NCI-H69 (cell line): ENCODE measurements around the gene THEM5.

Source experiments
- DNase-seq: peaks from one replicate; lab custom pipeline; 2025; lab: John Stamatoyannopoulos, UW

THEM5 gene

GRCh38 chr1:151800830-151801229, 52.7 kb downstream of the THEM5 start:
- DNase-seq, result no peak

DNA sequence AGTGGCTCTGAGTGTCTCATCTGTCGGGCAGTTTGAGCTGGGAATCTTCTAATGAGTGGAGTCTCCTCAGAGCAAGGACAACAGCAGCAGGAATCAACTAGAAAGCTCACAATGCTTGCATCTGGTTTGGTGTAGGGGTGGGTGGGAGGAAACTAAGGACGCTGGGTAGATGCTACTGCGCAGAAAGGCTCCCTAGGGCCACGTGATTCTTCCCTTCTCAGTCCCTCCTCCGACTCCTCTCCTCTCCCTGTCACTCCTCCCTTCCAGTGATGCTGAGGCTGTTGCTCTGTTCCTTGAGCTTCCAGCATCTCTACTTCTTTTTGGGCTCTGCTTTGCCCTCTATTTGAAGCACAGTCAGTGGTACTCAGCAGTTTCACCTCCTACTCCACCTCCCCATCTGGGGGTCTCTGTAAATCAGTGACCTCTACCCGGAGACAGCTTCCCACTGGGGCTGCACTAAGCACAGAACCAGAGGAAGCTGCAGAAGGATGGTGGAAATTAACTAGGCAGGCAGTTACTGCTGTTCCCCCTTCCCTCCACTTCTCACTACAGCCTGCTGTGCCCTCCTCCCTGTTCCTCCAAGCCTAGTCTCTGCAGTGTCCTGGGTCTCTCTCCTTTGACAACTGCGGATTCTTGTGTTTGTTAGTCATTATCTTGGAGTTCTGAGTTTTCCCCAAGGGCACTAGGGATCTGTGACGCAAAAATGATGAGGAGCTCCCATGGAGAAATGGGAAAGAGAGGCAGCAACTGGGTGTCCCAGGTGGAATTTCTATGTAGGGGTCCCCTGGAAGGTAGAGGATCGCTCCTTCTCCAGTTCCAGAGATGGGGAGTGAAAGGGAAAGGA, 54.1 kb downstream of the THEM5 start:
- DNase-seq, result peak; percentile 14

- DNase-seq, result no peak
These were observed 54.9 kb downstream of the THEM5 start for GRCh38 chr1:151798571-151798970.
